ENCODE results near the gene L2HGDH. TPM values are rescaled to one million over a fixed set of nuclear protein-coding genes. Genes with fewer than 3 reads are reported as not detected.

Gene L2HGDH
- total and polyA plus RNA-seq, 10 of the 15 experiments (the other 5 are each of a cell fraction or from before 2014, with no cell fraction given) = 2.6 to 18.3 (median 13.5) TPM

DNA sequence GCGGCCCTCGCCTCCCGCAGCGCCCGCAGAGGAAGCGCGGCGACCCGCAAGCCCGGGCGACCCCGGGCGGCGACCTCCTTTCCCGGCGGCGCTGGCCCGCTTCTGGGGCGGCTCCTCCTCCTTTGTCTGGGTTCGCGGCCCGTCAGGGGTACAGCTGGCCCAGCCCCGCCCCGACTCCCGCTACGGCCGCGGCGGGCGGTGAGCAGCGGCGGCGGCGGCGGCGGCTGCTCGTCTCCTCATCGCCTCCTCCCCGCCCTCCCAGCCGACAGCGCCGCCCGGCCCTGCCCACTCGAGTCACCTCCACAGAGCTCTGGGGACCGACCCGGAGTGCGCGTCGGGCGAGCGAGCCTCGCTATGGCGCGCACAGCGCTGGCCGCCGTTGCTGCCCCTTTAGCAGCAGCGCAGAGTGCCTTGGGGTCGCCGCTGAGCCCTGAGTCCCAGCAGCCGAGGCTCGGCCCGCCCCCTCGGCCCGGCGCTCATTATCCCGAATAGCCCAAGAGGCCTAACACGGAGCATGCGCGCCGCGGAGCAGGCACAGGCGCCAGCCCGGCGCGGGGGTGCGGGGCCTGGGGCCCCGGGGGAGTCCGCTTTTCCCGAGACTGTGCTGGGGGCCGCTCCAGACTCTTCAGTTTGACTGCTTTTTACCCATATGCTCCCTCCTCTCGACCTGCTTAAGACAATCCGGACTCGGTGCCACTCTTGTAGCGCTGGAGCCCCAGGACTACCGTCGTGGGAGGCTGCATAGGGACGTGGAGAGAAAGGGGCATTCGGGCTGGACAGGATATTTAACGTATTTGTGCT lies 80.4 kb downstream of the L2HGDH start, which contains the start of gene SOS2:
SOS2 (minus strand) TSS at position 104 of the 801 bp plus-strand sequence. CDS start 295 bp downstream, outside the sequence.
- ATAC-seq (peak; percentile 91), FAIRE-seq (peak; percentile 18), DNase-seq (ENCODE audit: low read depth, low spot score) (peak; percentile 43)
- no peaks in the 10 kb centered on the region for H4K20me1 ChIP-seq (ENCODE audit: control insufficient read depth, insufficient read depth)
- no peaks in the 10 kb centered on the region for H3K27me3 ChIP-seq (replicated peaks in 1 of 2; ENCODE audit: control insufficient read depth in 2 of 2, insufficient read depth in 2 of 2, low read length in 1 of 2)
- peak within 1 kb of the TSS; percentile 82 for H3K9ac ChIP-seq (ENCODE audit: control insufficient read depth, insufficient read depth, low read length)
- no peaks in the 10 kb centered on the region for H3K36me3 ChIP-seq (ENCODE audit: control insufficient read depth in 2 of 2, insufficient read depth in 2 of 2, low read length in 1 of 2)
- ChIA-PET CTCF (interaction anchor here (0.8 kb wide), 1 partner anchor 370 kb away, joined by 4 read pairs; no protein-coding TSS in a partner anchor), SMC1A (ENCODE audit: uncharacterized antibody, unreplicated experiment) (interaction anchor here (0.7 to 1.4 kb wide), 2 partner anchors 117 to 296 kb away, joined by 3 read pairs; no protein-coding TSS in a partner anchor), RAD21 (ENCODE audit: unreplicated experiment) (interaction anchor here (1.1 to 1.7 kb wide), 2 partner anchors 22 to 379 kb away, joined by 3 read pairs; partner anchors contain the start of gene NEMF), POLR2A (interaction anchor here (0.8 to 1.2 kb wide), 2 partner anchors 15 to 118 kb away, joined by 3 read pairs; no protein-coding TSS in a partner anchor)
- H3K4me1 ChIP-seq (ENCODE audit: control insufficient read depth, insufficient read depth, low read length) = no peaks in the 10 kb centered on the region; the same call in 1 of the 2 replicates
- in situ Hi-C loops (cut with MboI) (no loop called here), intact Hi-C loops (cut with micrococcal nuclease; ENCODE audit: unreplicated experiment) (loop anchor here (5.0 kb wide), 4 partner anchors 114 to 591 kb away; partner anchors contain the start of genes MAP4K5 and VCPKMT)
- peak within 1 kb of the TSS; percentile 73 for H3K27ac ChIP-seq (ENCODE audit: control insufficient read depth, insufficient read depth)
- peak within 1 kb of the TSS; percentile 75 for H3K4me3 ChIP-seq
- peaks cover 4% of the 10 kb centered on the region; the same call in 1 of the 3 replicates for H3K9me3 ChIP-seq (replicated peaks; ENCODE audit: control insufficient read depth, insufficient read depth, low read length)
- peak within 1 kb of the TSS; percentile 87 for H2AFZ ChIP-seq (ENCODE audit: control insufficient read depth, low read depth, low read length)
- H3K79me2 ChIP-seq (ENCODE audit: control insufficient read depth, insufficient read depth, low read length) = peaks cover 34% of the 10 kb centered on the region
- H3K4me2 ChIP-seq (ENCODE audit: control insufficient read depth, insufficient read depth) = peak within 1 kb of the TSS; percentile 70
- BruUV-seq (replicated peaks) = no TSS peak
- 1% methylated on average over 58 of the region's 90 CpGs for WGBS (ENCODE audit: insufficient coverage, insufficient replicate concordance, low lambda C conversion rate, missing lambda C conversion rate)
- peak; percentile 95 for TF ChIP-seq BACH1 (IDR thresholded peaks at IDR 0.05; ENCODE audit: borderline replicate concordance)
- no peak for TF ChIP-seq YBX1 (IDR thresholded peaks at IDR 0.05)
- peak; percentile 79 for TF ChIP-seq NKRF (conservative IDR thresholded peaks at IDR 0.05)
- no peak for TF ChIP-seq PRDM15 (CRISPR knock-in tag; IDR thresholded peaks at IDR 0.05)
- TF ChIP-seq ZNF274 (IDR thresholded peaks at IDR 0.05; ENCODE audit: insufficient read depth, insufficient read length) = no peak
- peak; percentile 38; the same call in 1 of the 2 replicates for TF ChIP-seq SMAD5 (IDR thresholded peaks at IDR 0.05; ENCODE audit: low read depth)
- no peak for TF ChIP-seq ZBED1 (IDR thresholded peaks at IDR 0.05; ENCODE audit: borderline replicate concordance)
- TF ChIP-seq POLR2A (IDR thresholded peaks at IDR 0.05; ENCODE audit: low read depth, low read length) = peak; percentile 88
- 0 out of 2 replicates have a peak, but pooled peaks have one; percentile 25 for TF ChIP-seq RB1 (IDR thresholded peaks at IDR 0.05; ENCODE audit: borderline replicate concordance)
- TF ChIP-seq CHD2 (IDR thresholded peaks at IDR 0.05; ENCODE audit: borderline replicate concordance, low read depth, low read length) = no peak
- peak; percentile 26; the same call in 1 of the 2 replicates for TF ChIP-seq YY1 (IDR thresholded peaks at IDR 0.05; ENCODE audit: low read depth, low read length)
- no peak for TF ChIP-seq SMC3 (IDR thresholded peaks at IDR 0.05; ENCODE audit: borderline replicate concordance, low read length)
- no peak for TF ChIP-seq ZNF592 (IDR thresholded peaks at IDR 0.05)
